ENCODE data around the gene DVL1. TPM values are rescaled to one million over a fixed set of nuclear protein-coding genes. Genes with fewer than 3 reads are reported as not detected.

DVL1 gene
- polyA plus RNA-seq, 1 donor from 2014 or later = 100 TPM

GRCh38 chr1:1374589-1374928 lies 25.3 kb upstream of the DVL1 start:
- Histone ChIP-seq H3K9me3 (ENCODE audit: low read length) (no peaks in the 10 kb centered on the region), H3F3A (ENCODE audit: insufficient read depth, low read length, poor library complexity, severe bottlenecking) (no peaks in the 10 kb centered on the region), H2AFZ (ENCODE audit: low read depth, low read length) (peak overlapping the region; percentile 51), H3K9me2 (ENCODE audit: insufficient read depth, low read length) (no peaks in the 10 kb centered on the region), H3K27ac (ENCODE audit: low read length) (peak overlapping the region; percentile 83), H3K36me3 (ENCODE audit: insufficient read depth, low read length) (no peaks in the 10 kb centered on the region), H3K4me2 (ENCODE audit: low read length) (peak overlapping the region; percentile 39), H3K27me3 (ENCODE audit: insufficient read depth, low read depth, low read length) (no peaks in the 10 kb centered on the region), H3K9ac (ENCODE audit: low read length) (peak overlapping the region; percentile 91), H3K4me3 (ENCODE audit: low read length) (peak overlapping the region; percentile 98), H4K20me1 (ENCODE audit: insufficient read depth) (no peaks in the 10 kb centered on the region), H3K79me2 (replicated peaks; ENCODE audit: insufficient read depth, low read length) (no peaks in the 10 kb centered on the region)
- TF ChIP-seq EP300 (conservative IDR thresholded peaks at IDR 0.05; ENCODE audit: poor library complexity, severe bottlenecking) = no peak
- TF ChIP-seq, protein P1, sequence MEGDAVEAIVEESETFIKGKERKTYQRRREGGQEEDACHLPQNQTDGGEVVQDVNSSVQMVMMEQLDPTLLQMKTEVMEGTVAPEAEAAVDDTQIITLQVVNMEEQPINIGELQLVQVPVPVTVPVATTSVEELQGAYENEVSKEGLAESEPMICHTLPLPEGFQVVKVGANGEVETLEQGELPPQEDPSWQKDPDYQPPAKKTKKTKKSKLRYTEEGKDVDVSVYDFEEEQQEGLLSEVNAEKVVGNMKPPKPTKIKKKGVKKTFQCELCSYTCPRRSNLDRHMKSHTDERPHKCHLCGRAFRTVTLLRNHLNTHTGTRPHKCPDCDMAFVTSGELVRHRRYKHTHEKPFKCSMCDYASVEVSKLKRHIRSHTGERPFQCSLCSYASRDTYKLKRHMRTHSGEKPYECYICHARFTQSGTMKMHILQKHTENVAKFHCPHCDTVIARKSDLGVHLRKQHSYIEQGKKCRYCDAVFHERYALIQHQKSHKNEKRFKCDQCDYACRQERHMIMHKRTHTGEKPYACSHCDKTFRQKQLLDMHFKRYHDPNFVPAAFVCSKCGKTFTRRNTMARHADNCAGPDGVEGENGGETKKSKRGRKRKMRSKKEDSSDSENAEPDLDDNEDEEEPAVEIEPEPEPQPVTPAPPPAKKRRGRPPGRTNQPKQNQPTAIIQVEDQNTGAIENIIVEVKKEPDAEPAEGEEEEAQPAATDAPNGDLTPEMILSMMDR (IDR thresholded peaks at IDR 0.05; ENCODE audit: poor library complexity, severe bottlenecking) = no peak
- TF ChIP-seq MXI1 (conservative IDR thresholded peaks at IDR 0.05; ENCODE audit: poor library complexity, severe bottlenecking) = no peak
- no peak for TF ChIP-seq SMC3 (conservative IDR thresholded peaks at IDR 0.05; ENCODE audit: poor library complexity)
- no peak for TF ChIP-seq POLR2AphosphoS5 (IDR thresholded peaks at IDR 0.05)
- no peak for TF ChIP-seq TAF1 (IDR thresholded peaks at IDR 0.05; ENCODE audit: low read depth)
- TF ChIP-seq RAD21 (conservative IDR thresholded peaks at IDR 0.05) = no peak
- no peak for TF ChIP-seq EZH2 (IDR thresholded peaks at IDR 0.05; ENCODE audit: borderline replicate concordance, insufficient read depth, low read length, poor library complexity, severe bottlenecking)
- TF ChIP-seq REST (IDR thresholded peaks at IDR 0.05; ENCODE audit: borderline replicate concordance) = no peak

GRCh38 chr1:1373815-1374588 lies 24.8 kb upstream of the DVL1 start:
- Histone ChIP-seq H2AFZ (ENCODE audit: low read depth, low read length) (no peak overlapping the region), H3K4me3 (ENCODE audit: low read length) (peak overlapping the region; percentile 98), H3K4me2 (ENCODE audit: low read length) (peak overlapping the region; percentile 39), H3K27me3 (ENCODE audit: insufficient read depth, low read depth, low read length) (no peaks in the 10 kb centered on the region), H4K20me1 (ENCODE audit: insufficient read depth) (no peaks in the 10 kb centered on the region), H3K9ac (ENCODE audit: low read length) (peak overlapping the region; percentile 91), H3K9me2 (ENCODE audit: insufficient read depth, low read length) (no peaks in the 10 kb centered on the region), H3K9me3 (ENCODE audit: low read length) (no peaks in the 10 kb centered on the region), H3K27ac (ENCODE audit: low read length) (no peak overlapping the region), H3F3A (ENCODE audit: insufficient read depth, low read length, poor library complexity, severe bottlenecking) (no peaks in the 10 kb centered on the region), H3K79me2 (replicated peaks; ENCODE audit: insufficient read depth, low read length) (no peaks in the 10 kb centered on the region), H3K36me3 (ENCODE audit: insufficient read depth, low read length) (no peaks in the 10 kb centered on the region)
- no peak for TF ChIP-seq SMC3 (conservative IDR thresholded peaks at IDR 0.05; ENCODE audit: poor library complexity)
- no peak for TF ChIP-seq RAD21 (conservative IDR thresholded peaks at IDR 0.05)
- no peak for TF ChIP-seq REST (IDR thresholded peaks at IDR 0.05; ENCODE audit: borderline replicate concordance)
- TF ChIP-seq EZH2 (IDR thresholded peaks at IDR 0.05; ENCODE audit: borderline replicate concordance, insufficient read depth, low read length, poor library complexity, severe bottlenecking) = no peak
- TF ChIP-seq TAF1 (IDR thresholded peaks at IDR 0.05; ENCODE audit: low read depth) = no peak
- TF ChIP-seq, protein P1 (IDR thresholded peaks at IDR 0.05; ENCODE audit: poor library complexity, severe bottlenecking) = no peak
- TF ChIP-seq POLR2AphosphoS5 (IDR thresholded peaks at IDR 0.05) = no peak
- TF ChIP-seq MXI1 (conservative IDR thresholded peaks at IDR 0.05; ENCODE audit: poor library complexity, severe bottlenecking) = no peak
- no peak for TF ChIP-seq EP300 (conservative IDR thresholded peaks at IDR 0.05; ENCODE audit: poor library complexity, severe bottlenecking)
